ENCODE data around the gene TAS2R60. TPM values are rescaled to one million over a fixed set of nuclear protein-coding genes. Genes with fewer than 3 reads are reported as not detected.
"Not testable (repeated sequence)": the region's sequence is repeated elsewhere in the genome, so short reads cannot be mapped to it uniquely, and the experiment has no call there.

Gene TAS2R60
- polyA plus RNA-seq, 3 donors, result not detected

DNA sequence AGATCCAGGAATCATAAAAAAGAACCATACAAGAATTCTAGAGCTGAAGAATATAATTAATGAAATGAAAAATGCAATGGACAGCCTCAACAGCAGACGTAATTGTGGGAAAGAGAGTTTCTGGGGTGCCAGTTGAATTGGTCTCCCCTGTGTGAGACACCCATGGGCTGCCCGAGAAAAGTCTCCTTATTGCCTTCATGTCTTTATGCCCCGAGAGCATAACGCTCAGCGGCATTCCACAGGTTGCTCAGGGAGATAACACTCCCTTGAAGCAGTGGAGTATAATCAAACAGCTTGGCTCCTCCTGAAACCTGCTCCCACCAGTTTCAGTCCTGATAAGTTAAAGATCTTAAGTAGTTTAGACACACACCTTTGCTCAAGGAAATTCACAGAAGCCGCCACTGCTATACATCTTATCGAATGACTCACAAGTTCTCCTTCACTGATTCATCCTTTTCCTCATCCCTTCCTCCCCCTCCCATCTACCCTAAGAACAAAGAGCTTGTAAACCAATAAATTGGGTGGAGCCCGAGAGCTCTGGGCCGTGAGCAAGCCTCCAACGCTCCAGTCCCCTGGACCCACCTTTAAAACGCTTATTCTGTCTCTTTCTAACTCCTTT is 28.9 kb downstream of the TAS2R60 start:
- not testable (repeated sequence) for DNase-seq

DNA sequence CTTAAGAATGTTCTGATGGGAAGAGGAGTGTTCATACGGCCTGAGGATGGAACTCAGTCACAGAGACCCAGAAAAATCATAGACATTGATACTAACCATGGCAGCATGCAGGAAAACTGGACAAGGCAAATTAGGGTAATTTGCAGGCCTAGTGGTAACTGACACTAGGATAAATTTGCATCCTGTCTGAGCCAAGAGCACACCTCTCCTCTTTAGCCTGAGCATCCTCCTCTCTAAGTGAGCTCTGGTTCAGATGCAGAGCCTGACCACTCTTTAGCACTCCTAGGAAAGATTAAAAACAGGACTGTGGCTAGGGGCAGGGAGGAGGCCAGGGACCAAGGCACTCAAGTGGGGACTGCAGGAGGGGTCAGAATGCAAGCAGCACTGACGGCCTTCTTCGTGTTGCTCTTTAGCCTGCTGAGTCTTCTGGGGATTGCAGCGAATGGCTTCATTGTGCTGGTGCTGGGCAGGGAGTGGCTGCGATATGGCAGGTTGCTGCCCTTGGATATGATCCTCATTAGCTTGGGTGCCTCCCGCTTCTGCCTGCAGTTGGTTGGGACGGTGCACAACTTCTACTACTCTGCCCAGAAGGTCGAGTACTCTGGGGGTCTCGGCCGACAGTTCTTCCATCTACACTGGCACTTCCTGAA is 34.4 kb downstream of the TAS2R60 start, which contains the start of gene TAS2R41:
TSS of gene TAS2R41 (plus strand) at position 373 of the 650 bp plus-strand sequence. CDS start at position 373, 0 bp downstream.
- no peak for DNase-seq

DNA sequence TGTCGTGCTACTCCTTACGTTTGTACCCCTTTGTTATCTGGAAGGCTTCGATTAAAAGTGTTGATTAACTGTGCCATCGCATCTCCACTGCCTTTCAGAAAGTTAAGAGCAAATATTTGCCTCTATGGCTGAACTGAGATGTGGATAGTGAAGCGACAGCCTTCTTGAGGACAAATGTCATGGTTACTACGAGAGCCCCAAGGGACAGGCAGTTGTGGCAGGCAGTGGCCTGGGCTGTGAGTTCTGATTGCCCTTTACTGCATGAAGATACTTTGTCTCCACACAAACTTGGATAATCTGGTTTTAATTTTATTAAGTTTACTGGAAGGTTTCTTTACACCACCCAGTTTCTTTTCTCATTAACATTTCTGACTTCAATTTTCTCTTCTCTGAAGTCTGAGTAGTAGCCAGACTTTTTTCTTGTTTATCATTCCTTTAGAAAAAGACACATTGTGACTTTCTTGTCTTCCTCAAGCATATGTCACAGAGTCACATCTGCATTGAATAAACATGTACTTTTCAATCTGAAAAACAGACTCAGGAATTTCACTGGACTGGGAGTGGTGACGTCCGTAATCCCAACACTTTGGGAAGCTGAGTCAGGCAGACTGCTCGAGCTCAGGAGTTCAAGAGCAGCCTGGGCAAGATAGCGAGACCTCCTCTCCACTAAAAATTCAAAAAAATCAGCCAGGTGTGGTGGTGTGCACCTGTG is 36.0 kb downstream of the TAS2R60 start:
- no peak for DNase-seq

DNA sequence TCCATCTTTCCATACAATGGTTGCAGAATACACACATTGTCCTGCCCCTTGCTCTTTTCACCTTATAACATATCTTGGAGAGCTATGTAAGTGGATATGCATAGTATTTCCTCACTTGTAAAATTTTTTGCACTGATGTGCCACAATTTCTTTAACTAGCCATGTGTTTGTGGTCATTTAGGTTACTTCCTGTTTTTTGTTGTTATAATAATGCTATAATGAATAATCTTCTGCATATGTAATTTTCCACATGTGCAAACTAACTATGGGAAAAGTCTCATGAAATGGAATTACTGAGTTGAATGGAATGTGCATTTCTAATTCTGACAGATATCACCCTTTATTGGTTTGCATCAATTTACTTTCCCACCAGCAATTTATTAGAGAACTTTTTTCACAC is 37.2 kb downstream of the TAS2R60 start:
- no peak for DNase-seq

- DNase-seq, result no peak
These were observed 40.9 kb downstream of the TAS2R60 start for GRCh38 chr7:143484119-143484518.

DNA sequence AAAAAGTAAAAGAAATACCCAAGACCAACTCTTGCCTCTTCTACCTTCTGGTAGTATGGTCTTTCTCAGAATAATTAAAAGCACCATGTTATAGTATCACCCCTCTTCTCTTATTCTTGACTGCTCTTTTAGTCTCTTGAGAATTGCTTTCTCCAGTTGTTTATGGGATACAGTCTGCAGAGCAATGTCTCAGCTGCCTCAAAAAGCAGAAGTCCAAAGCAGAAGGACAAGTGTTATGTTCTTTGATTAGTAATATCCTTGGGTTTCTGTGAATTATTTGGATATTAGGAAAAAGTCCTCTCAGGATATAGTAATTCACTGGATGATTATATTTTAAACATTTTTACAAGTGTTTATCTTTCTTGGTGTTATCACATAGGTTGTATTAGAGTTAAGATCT is 41.8 kb downstream of the TAS2R60 start:
- no peak for DNase-seq

- no peak for DNase-seq
These were observed 42.2 kb downstream of the TAS2R60 start for GRCh38 chr7:143485500-143485899.

GRCh38 chr7:143486266-143486665 is 43.0 kb downstream of the TAS2R60 start:
- not testable (repeated sequence) for DNase-seq

DNA sequence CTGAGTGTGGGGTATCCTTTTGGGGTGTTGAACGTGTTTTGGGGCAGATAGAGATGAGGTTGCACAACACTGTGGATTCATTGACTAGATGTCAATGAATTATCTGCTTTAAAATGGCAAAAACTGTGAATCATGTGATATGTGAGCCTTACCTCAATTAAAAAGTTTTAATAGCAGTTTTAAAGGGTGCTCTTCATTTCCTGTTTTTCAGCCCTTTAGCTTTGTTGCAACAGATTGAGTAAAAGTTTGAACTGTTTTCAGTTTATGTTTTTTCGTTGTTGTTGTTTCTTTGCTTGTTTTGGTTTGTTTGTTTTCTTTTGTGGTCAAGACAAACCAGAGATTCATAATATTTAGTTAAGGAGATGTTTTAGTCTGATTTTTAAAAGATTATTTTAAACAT is 43.8 kb downstream of the TAS2R60 start:
- no peak for DNase-seq

- no peak for DNase-seq
These were observed 44.3 kb downstream of the TAS2R60 start for GRCh38 chr7:143487566-143487965.

GRCh38 chr7:143490717-143491306 is 47.6 kb downstream of the TAS2R60 start:
- DNase-seq, result no peak

DNA sequence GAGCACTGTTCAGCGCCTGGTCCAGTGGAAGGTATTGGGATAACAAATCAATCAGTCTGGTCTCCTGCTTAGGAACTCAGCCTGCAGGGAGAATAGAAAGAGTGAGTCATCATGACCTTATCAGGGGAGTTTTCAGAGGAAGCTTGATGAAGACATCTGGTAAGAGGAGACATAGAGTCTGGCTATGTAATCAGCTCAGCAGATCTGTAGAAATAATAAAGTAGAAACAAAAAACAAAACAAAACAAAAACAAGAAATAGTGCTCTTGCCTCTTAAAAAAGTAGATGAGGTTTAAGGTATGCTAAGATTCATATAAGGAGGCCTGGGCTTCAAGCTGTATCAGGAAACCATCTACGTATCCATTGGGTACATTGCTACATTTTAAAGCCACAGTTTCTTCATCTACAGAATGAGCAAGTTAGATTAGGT is 48.8 kb downstream of the TAS2R60 start:
- no peak for DNase-seq

- no peak for DNase-seq
These were observed 49.8 kb downstream of the TAS2R60 start for GRCh38 chr7:143492799-143493739.

DNA sequence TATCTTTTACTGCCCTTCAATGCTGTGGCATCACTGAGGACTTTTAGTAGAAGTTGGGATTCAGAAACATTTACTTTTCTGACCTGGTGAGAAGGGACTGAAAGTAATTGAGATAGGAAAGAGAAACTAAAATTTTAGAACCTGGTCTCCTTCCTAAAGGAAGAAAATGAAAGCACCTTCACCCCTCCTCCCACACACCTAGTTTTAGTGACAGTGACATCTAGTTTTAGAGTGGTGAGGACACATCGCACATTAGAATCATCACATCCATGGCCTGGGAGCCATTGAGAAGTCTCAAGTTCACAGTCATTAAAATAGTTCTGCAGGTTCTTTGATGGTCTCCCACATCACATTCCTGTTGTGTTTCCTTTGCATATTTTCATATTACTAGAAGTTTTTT is 50.5 kb downstream of the TAS2R60 start:
- DNase-seq, result no peak

Other genes starting within 250 kb of the TAS2R60 start
- gene TAS2R40, start 221.4 kb upstream of the TAS2R60 start, polyA plus RNA-seq (ENCODE audit: insufficient read length in 3 of 3), result not detected
- 100 to 1,000 TPM; 200 to 232 (median 224) TPM for gene GSTK1, start 180.0 kb upstream of the TAS2R60 start, polyA plus RNA-seq (ENCODE audit: insufficient read length in 3 of 3)
- gene TMEM139, start 158.5 kb upstream of the TAS2R60 start, polyA plus RNA-seq (ENCODE audit: insufficient read length in 3 of 3), result 10 to 100 TPM; 56.7 to 62.9 (median 62.3) TPM
- 10 to 100 TPM; 47.4 to 61.7 (median 61.0) TPM for gene CASP2, start 155.1 kb upstream of the TAS2R60 start, polyA plus RNA-seq (ENCODE audit: insufficient read length in 3 of 3)
- under 1 TPM; 0.09 to 0.22 (median 0.16) TPM for gene CLCN1, start 127.3 kb upstream of the TAS2R60 start, polyA plus RNA-seq (ENCODE audit: insufficient read length in 3 of 3)
- 1 to 10 TPM; 2.3 to 2.6 (median 2.5) TPM for gene FAM131B, start 80.7 kb upstream of the TAS2R60 start, polyA plus RNA-seq (ENCODE audit: insufficient read length in 3 of 3)
- gene ZYX, start 62.1 kb upstream of the TAS2R60 start, polyA plus RNA-seq (ENCODE audit: insufficient read length in 3 of 3), result 100 to 1,000 TPM in 2 of 3 donors, 10 to 100 TPM in 1; 76.3 to 107 (median 102) TPM
- gene EPHA1, start 34.6 kb upstream of the TAS2R60 start, polyA plus RNA-seq (ENCODE audit: insufficient read length in 3 of 3), result 10 to 100 TPM; 18.3 to 25.0 (median 18.6) TPM
- gene TAS2R41, start 34.4 kb downstream of the TAS2R60 start, polyA plus RNA-seq (ENCODE audit: insufficient read length in 3 of 3), result not detected
- 1 to 10 TPM in 2 of 3 donors, under 1 TPM in 1; 0.74 to 1.6 (median 1.1) TPM for gene CTAGE15, start 128.3 kb downstream of the TAS2R60 start, polyA plus RNA-seq (ENCODE audit: insufficient read length in 3 of 3)
- gene TCAF2, start 177.5 kb downstream of the TAS2R60 start, polyA plus RNA-seq (ENCODE audit: insufficient read length in 3 of 3), result 1 to 10 TPM; 2.9 to 4.3 (median 3.3) TPM